ENCODE measurements around the gene MYCL.

MYCL gene

DNA sequence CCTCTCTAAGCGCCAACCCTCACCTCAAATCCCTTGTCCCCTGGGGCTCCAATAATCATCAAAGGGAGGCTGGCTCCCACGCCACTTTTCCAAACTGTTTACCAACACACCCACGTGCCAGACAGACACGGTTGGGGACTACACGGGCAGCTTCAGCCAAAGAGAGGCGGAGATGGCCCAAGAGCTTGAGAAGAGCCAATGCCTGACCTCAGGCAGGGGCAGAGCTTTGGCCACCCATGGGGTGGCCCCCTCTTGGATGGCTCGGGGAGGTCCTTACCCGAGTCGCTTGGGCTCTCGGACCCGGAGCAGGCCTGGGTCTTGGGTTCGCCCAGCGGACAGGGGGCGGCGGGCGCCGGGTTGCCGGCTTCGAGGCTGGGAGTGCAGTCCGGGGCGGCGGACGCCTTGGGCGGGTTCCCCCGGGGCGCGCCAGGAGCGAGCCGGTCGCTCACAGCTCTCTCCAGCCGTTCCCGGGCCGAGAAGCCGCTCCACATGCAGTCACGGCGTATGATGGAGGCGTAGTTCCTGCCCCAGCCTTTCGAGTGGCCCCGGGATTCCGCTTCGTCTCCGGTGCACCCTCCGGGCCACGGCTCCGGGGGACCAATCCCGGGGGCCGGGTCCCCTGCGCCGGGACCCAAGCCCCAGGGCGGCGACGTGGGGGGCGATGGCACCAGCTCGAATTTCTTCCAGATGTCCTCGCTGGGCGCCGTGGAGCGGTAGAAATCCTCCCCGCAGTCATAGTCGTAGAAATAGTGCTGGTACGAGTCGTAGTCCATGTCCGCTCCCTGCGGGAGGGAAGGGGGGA lies 854 bp downstream of the MYCL start:
- peak; percentile 16 for FAIRE-seq
- TF ChIP-seq PAX5 (IDR thresholded peaks at IDR 0.05; ENCODE audit: insufficient read depth, low read length, severe bottlenecking) (no peak), POLR2A (IDR thresholded peaks at IDR 0.05; ENCODE audit: low read depth, low read length) (no peak), SPI1 (IDR thresholded peaks at IDR 0.05; ENCODE audit: low read depth, low read length) (no peak), POLR2AphosphoS5 (IDR thresholded peaks at IDR 0.05; ENCODE audit: low read depth, low read length) (no peak), TAF1 (IDR thresholded peaks at IDR 0.05; ENCODE audit: low read depth, low read length) (no peak), POU2F2 (IDR thresholded peaks at IDR 0.05; ENCODE audit: low read depth, low read length) (no peak)
- peak; percentile 30 for DNase-seq (ENCODE audit: insufficient read length, low spot score)

DNA sequence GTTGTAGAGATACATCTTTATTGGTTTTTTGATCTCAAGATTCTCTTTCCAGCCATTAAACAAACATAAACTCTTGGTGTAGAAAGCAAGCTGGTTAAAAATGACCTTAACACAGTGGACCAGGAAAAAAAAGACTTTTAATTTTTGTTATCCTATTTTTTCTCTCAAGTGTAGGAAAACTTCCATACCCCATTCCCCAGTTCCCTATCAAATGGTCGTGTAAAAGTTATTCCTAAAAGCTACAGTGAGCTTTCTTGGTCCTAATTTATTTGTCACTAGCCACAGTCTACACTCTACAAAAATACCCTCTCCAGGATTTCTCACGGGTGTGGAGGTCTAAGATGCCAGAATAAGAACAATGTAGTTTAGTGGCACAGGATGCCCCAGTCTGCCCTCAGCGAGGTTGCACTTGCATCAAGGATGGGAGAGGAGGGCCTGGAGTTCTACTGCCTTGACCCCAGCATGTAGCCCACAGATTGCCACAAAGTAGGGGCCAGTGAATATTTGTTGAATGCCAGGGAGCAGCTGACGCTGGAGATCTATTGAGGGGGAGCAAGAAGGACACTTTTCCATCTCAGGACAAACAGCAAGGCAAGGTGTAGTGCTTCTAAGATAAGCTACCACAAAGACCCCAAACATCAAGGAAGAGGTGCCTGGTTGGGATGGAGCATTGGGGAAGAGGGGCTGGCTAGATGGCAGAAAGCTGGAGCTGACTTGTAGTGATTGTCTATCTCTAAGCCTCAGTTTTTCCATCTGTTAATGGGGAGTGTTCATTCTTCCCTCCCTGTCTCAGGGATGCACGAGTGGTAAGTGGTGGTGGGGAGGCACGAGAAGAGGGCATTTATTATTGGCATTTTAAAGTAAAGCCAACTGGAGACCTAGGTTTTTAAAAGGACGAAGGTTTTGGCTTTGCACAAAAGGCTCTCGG lies 1.8 kb downstream of the MYCL start:
- no peak for FAIRE-seq
- no peak for DNase-seq (ENCODE audit: insufficient read length, low spot score)
- TF ChIP-seq PAX5 (IDR thresholded peaks at IDR 0.05; ENCODE audit: insufficient read depth, low read length, severe bottlenecking) (no peak), POLR2AphosphoS5 (IDR thresholded peaks at IDR 0.05; ENCODE audit: low read depth, low read length) (no peak), SPI1 (IDR thresholded peaks at IDR 0.05; ENCODE audit: low read depth, low read length) (no peak), TAF1 (IDR thresholded peaks at IDR 0.05; ENCODE audit: low read depth, low read length) (no peak), POLR2A (IDR thresholded peaks at IDR 0.05; ENCODE audit: low read depth, low read length) (no peak), POU2F2 (IDR thresholded peaks at IDR 0.05; ENCODE audit: low read depth, low read length) (no peak)

DNA sequence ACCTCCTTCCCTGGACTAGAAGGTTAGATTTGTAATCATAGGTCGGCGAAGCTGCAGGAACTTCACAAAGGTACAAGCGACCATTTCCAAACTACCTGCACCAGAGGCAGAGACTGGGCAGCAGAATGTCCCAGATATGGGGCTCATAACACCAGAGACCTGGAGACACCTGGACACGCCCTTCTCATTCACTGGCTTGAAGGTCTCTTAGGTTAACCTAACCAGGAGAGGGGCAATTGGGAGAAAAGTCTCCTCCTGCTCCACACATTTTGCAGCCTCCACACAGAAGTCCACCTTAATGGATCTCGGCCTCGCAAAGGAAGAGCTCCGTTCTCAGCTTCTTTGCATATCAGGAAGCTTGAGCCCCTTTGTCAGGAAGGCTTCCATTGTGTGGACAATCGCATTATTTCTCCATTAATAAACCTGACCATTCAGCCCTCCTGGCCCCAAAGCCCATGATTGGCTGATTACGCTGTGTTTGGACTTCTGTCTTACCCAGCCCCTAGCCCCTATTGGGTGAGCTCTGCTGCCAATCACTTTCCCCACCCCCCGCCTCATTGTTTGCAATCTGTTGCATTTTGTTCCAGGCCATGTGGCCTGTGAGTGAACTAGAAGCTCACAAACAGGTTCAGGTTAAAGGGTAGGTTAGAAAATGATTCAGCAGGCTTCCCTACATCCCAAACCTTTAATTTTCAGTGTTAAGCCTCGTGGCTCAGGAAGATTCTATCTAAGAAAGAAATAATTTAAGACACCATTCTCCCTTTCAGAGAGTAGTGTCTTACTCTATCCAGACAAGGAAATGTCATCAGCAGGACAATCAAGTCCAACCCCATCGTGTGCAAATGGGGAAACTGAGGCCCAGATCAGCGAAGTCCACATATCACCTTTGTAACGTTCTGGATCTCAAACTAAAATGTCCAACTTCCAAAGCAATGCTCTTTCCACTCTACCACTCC lies 2.8 kb downstream of the MYCL start:
- peak; percentile 16 for FAIRE-seq
- TF ChIP-seq POLR2A (IDR thresholded peaks at IDR 0.05; ENCODE audit: low read depth, low read length) (no peak), SPI1 (IDR thresholded peaks at IDR 0.05; ENCODE audit: low read depth, low read length) (no peak), PAX5 (IDR thresholded peaks at IDR 0.05; ENCODE audit: insufficient read depth, low read length, severe bottlenecking) (no peak), POU2F2 (IDR thresholded peaks at IDR 0.05; ENCODE audit: low read depth, low read length) (no peak), POLR2AphosphoS5 (IDR thresholded peaks at IDR 0.05; ENCODE audit: low read depth, low read length) (no peak), TAF1 (IDR thresholded peaks at IDR 0.05; ENCODE audit: low read depth, low read length) (no peak)
- DNase-seq (ENCODE audit: insufficient read length, low spot score): peak; percentile 34

DNA sequence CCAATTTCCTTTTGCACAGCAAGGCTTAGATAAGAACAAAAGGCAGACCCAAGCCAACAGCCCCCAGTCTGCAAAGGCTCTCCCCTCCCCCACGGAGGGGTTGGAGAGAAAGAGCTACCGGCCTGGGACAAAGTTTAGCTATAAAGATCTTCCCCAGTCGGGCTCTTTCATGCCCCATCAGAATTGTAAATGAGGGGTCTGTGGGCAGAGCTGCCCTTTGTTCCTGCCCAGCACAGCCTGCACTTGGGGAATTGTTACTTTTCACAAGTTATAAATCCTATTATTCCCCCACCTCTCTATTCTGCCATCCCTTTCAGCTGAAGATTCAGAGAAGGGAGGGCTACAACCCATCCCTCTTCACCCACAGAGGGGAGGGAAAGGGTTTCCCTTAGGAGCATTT lies 3.5 kb downstream of the MYCL start:
- DNase-seq (ENCODE audit: insufficient read length, low spot score): no peak
- FAIRE-seq: no peak
- no peak for TF ChIP-seq PAX5 (IDR thresholded peaks at IDR 0.05; ENCODE audit: insufficient read depth, low read length, severe bottlenecking)
- no peak for TF ChIP-seq TAF1 (IDR thresholded peaks at IDR 0.05; ENCODE audit: low read depth, low read length)
- TF ChIP-seq POLR2A (IDR thresholded peaks at IDR 0.05; ENCODE audit: low read depth, low read length): no peak
- TF ChIP-seq POU2F2 (IDR thresholded peaks at IDR 0.05; ENCODE audit: low read depth, low read length): no peak
- no peak for TF ChIP-seq POLR2AphosphoS5 (IDR thresholded peaks at IDR 0.05; ENCODE audit: low read depth, low read length)
- TF ChIP-seq SPI1 (IDR thresholded peaks at IDR 0.05; ENCODE audit: low read depth, low read length): no peak

DNA sequence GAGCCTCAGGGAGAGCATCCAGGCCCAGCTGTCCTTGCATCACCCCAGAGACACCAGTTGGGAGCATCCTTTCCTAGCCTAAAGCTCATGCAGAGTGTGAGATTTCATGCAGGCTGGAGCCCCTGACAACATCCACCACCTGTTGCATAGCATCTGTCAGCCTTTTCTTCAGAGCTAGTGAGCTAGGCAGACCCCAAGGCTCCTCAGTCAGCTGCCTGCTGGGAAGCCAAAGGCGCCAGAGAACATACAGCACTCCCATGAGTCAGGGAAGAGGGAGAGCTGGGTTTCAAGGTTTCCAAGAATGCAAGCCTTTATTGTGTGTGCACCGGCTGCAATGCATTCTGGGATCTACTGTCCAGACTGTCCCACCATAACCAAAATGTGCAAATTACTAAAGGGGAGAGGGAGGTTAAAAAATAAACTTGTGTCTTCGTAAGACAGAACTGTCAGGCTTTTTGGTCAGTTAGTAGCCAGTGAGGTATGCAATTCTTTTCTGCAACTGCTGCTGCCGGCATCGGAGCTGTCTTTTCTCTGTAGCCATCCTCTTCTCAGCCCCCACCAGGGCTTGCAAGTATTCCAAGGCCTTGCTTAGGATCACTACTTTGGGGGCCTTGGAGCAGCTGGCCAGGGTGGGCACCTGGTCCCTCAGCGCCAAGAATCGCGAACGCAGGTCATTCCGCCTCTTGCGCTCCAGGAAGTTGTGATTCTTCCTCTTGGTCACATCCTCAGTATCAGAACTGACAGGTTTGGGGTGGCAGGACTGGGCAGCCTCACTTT lies 4.6 kb downstream of the MYCL start:
- no peak for FAIRE-seq

DNA sequence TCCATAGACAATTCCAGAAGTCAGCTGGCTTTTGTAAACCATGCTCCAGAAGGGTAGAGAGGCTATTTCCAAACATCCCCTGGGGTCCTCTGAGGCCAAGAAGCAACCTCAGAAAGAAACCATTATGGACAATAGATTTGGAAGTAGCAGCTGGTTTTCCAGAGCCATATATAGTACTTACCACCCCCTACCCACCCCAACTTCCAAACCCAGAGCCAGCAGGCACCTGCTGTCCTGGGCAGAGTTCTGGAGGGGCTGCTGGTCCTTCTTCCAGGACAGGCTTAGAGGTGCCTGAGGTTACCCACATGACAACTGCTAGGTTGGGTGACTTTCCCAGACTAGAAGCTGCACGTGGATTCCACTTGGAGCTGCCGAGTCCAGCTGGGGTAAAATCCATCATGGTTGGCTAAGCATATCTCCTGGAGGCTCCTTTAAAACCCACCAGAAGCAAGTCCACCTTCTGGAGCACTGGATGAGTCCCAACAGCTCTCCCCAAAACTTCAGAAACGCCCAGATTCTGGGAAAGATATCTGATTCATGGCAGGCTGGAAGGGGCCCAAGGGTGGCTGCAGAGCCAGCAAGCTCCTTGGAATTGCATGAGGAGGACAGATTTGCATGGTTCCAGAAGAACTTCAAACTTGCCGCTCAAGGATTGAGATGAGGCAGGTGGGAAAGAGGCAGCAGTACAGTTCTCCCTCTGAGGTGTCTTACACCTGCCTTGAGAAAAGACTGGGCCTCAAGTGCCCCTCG lies 5.8 kb downstream of the MYCL start:
- FAIRE-seq (no peak), DNase-seq (ENCODE audit: insufficient read length, low spot score) (no peak)
- TF ChIP-seq SPI1 (IDR thresholded peaks at IDR 0.05; ENCODE audit: low read depth, low read length): no peak
- TF ChIP-seq PAX5 (IDR thresholded peaks at IDR 0.05; ENCODE audit: insufficient read depth, low read length, severe bottlenecking): no peak
- TF ChIP-seq POLR2A (IDR thresholded peaks at IDR 0.05; ENCODE audit: low read depth, low read length): no peak
- TF ChIP-seq TAF1 (IDR thresholded peaks at IDR 0.05; ENCODE audit: low read depth, low read length): no peak
- no peak for TF ChIP-seq POLR2AphosphoS5 (IDR thresholded peaks at IDR 0.05; ENCODE audit: low read depth, low read length)
- no peak for TF ChIP-seq POU2F2 (IDR thresholded peaks at IDR 0.05; ENCODE audit: low read depth, low read length)

More for the DNA sequence above, 4.6 kb downstream of the MYCL start:
- DNase-seq (ENCODE audit: insufficient read length, low spot score): no peak
- TF ChIP-seq TAF1 (IDR thresholded peaks at IDR 0.05; ENCODE audit: low read depth, low read length) (no peak), POLR2A (IDR thresholded peaks at IDR 0.05; ENCODE audit: low read depth, low read length) (peak; percentile 15; the same call in 1 of the 2 replicates)

DNA sequence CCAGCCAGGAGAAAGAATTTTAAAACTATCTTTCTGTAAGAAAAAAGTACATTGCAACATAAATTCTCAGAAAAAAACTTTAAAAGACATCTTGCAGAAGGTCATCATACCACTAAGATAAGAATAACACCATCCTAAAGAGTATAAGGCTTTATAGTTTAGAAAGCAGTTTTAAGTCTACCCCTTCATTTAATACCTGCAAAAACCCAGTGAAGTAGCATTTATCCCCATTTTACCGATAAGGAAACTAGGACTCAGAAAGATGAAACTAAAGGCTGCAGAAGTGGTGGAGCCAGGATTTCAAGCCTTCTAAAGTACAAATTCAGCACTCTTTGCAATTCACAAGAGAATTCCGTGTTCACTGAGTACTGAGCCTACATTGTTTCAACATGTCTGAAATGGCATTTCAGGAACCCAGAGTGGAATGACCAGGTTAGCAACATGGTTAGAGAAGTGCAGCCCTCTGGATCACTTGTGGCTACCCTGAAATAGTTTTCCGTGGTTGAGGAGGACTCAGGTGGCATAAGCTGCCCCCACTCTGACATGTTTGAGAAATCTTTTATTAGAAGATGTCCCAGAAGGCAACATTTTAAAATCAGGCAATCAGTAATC lies 6.7 kb downstream of the MYCL start:
- FAIRE-seq (no peak), DNase-seq (ENCODE audit: insufficient read length, low spot score) (no peak)
- no peak for TF ChIP-seq TAF1 (IDR thresholded peaks at IDR 0.05; ENCODE audit: low read depth, low read length)
- no peak for TF ChIP-seq SPI1 (IDR thresholded peaks at IDR 0.05; ENCODE audit: low read depth, low read length)
- TF ChIP-seq POLR2A (IDR thresholded peaks at IDR 0.05; ENCODE audit: low read depth, low read length): no peak
- TF ChIP-seq POLR2AphosphoS5 (IDR thresholded peaks at IDR 0.05; ENCODE audit: low read depth, low read length): no peak
- no peak for TF ChIP-seq POU2F2 (IDR thresholded peaks at IDR 0.05; ENCODE audit: low read depth, low read length)
- no peak for TF ChIP-seq PAX5 (IDR thresholded peaks at IDR 0.05; ENCODE audit: insufficient read depth, low read length, severe bottlenecking)
